NCI-H774 (cell line): ENCODE data around the gene MAPK1.
"Not testable (repeated sequence)": the region's sequence is repeated elsewhere in the genome, so short reads cannot be mapped to it uniquely, and the experiment has no call there.

Experiments used
- DNase-seq: peaks from one replicate; lab custom pipeline; 2025; lab: John Stamatoyannopoulos, UW

MAPK1 gene

DNA sequence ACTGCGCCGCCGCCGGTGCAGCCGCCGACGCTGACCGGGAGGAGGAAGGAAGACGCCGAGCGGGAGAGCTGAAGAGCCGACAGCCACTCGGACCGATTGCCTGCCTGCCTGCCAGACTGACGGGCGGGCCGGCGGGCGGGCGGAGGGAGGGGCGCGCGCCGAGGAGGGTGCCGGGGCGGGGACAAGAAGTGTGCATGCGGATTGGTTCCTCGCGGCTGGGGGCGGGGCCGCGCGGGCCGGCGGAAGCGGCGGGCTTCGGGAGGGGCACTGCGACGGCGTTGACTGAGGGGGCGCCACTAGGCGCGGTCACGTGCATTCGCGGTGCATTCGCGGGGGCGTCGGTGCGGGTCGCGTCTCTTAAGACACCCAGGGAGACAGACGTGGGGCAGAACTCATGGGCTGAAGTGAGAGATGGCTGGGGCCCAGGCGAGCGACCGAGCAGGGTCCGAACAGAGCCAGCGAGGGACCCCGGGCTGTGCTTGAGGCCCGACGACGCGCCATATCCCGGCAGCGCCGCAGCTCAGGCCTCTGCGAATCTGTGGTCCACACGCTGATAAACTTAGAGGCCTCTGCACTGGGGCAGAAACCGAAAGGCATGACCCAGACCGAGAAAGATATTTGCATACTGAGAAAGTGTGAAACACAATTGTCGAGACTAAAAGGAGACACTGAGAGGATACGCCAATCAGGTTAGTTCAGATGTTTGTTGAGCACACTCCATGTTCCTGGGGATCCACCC lies at the start of gene MAPK1:
Gene MAPK1 (minus strand): TSS at position 118 of the 739 bp plus-strand sequence. CDS start 205 bp downstream, outside the sequence.
- DNase-seq = peak; percentile 81

DNA sequence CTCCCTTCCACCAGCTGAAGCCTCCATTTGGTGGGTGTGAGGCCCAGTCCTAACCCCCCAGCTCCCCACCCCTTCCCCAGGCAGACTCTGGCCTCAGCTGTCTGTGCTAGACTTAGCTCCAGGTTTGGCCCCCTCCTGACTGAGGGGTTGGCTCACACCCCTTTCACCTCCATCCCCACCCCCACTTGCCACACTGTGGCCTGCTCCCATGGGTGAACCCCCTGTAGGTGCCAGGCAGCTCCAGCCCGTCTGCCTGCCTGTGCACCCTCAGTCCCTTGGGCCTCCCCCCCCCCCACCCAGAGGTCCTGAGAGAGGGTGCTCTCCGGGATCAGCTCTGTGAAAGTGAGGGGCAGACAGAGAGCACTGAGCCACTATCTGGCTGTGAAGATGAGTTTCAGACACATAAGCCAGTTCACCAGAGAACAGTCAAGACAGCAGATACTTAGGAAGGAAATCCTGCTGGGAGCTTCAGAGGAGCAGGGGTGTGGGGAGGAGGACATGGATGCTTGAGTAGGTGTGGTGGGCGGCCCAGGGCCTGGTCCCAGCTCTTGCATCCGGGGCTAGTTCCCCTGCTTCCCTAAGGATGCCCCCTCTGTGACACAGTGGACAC lies 49.0 kb upstream of the MAPK1 start:
- no peak for DNase-seq

DNA sequence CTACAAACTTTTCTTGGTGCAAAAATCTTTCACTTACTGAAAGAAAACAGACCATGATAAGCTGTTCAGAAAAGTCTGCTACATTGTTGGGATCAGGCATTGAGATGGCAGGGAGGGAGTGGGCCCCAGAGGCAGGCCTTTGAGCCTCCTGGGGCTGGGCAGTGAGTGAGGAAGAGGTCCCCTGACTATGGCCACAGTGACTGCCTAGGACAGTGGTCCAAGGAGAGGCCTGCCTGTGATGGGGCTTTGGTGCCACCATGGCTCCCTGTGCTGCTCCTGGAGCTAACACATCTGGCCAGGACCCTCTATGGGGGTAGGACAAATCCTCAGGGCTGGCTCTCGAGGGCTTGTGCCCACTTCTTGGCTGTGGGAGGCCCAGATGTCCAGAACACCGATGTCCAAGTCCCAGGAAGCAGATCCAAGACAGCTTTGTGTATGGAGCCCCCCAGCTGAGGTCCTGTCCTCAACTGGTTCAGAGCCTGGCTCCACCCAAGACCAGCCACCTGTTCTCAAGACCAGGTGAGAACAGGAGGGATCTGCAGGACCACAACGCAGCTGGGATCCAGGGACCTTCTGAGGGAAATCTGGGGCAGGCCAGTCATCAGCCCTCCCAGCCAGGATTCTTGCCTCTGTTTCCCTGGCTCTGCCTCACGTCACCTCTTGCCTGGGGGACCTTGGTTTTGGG lies 48.3 kb upstream of the MAPK1 start:
- no peak for DNase-seq

DNA sequence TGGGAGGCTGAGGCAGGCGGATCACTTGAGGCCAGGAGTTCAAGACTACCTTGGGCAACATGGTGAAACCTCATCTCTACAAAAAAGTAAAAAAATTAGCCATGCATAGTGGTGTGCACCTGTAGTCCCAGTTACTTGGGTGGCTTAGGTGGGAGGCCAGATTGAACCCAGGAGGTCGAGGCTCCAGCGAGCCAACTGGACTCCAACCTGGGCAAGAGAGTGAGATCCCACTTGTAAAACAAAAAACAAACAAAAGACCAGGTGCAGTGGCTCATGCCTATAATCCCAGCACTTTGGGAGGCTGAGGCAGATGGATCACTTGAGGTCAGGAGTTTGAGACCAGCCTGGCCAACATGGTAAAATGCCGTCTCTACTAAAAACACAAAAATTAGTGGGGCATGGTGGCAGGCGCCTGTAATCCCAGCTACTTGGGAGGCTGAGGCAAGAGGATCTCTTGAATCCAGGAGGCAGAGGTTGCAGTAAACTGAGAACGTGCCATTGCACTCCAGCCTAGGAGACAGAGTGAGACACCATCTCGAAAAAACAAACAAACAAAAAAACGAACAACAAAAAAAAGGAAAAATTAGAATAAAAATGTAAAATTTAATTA lies 46.7 kb upstream of the MAPK1 start:
- DNase-seq = not testable (repeated sequence)

DNA sequence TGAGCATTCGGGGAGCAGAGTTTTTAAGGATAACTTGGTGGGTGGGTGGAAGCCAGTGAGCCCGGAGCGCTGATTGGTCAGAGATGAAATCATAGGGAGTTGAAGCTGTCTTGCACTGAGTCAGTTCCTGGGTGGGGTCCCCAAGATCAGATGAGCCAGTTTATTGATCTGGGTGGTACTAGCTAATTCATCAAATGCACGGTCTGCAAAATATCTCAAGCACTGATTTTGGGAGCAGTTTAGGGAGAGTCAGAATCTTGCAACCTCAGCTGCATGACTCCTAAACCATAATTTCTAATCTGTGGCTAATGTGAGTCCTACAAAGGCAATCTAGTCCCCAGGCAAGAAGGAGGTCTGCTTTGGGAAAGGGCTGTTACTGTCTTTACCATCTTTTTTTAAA lies 42.9 kb upstream of the MAPK1 start:
- not testable (repeated sequence) for DNase-seq

DNA sequence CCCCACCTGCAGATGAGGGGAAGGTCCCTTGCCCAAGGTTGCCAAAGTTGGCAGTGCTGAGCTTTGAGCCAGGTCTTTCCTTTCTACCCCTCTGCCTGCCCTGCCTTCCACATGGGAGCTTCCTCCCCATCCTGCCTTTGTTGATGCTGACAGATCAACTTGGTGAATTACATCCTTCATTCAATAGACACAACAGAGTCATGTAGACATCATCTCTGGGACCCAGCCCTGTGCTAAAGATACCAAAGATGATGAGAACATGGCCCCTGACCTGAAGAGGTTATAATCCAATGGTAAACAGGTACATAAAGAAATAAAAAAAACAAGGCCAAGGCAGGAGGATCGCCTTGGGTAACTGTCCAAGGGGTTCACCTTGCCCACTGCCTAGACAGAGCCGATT lies 42.4 kb upstream of the MAPK1 start:
- DNase-seq = no peak

DNA sequence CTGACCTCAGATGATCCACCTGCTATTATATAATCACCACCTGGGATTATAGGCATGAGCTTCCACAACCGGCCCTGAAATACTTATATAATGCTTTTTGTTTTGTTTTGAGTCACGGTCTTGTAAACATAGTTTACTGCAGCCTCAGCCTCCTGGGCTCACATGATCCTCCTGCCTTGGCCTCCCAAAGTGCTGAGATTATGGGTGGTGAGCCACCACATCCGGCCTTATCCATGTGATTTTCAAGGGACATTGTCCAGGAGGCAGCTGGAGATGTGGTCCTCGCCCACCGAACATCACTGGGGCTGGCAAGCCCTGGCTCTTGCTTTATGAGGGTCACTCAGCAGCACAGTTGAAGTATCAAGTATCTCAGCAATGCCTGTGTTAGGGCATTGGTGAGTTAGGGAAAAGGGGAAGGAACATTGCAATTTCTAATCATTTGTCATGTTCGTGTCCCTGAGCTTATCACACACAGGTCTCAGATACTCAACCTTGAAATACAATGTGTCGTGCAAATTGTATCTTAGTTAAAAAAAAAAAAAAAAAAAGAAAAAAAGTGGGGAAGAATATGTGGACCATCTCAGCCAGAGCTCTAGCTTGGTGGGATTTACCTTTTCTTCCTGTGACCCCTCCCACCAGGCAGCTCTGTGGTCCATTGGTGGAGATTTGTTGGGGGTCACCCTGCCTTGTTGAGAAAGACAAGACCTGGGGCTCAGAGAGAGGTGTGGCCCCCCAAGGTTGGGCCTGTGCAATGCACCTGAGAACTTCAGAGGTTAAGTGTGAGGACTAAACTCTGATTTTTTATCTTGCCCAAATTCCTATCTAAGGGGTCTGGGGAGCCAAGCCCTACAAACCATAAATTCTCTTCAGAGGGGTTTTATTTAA lies 40.4 kb upstream of the MAPK1 start:
- no peak for DNase-seq

DNA sequence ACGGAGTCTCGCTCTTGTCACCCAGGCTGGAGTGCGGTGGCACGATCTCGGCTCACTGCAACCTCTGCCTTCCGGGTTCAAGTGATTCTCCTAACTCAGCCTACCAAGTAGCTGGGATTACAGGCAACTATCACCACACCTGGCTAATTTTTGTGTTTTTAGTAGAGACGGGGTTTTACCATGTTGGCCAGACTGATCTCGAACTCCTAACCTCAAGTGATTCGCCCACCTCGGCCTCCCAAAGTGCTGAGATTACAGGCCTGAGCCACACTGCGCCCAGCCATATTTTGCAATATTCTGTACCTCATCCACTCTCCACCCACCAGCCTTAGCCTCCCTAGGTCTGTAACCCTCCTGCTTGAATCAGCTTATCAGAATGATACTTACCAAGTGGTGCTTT lies 37.8 kb upstream of the MAPK1 start:
- DNase-seq = not testable (repeated sequence)

DNA sequence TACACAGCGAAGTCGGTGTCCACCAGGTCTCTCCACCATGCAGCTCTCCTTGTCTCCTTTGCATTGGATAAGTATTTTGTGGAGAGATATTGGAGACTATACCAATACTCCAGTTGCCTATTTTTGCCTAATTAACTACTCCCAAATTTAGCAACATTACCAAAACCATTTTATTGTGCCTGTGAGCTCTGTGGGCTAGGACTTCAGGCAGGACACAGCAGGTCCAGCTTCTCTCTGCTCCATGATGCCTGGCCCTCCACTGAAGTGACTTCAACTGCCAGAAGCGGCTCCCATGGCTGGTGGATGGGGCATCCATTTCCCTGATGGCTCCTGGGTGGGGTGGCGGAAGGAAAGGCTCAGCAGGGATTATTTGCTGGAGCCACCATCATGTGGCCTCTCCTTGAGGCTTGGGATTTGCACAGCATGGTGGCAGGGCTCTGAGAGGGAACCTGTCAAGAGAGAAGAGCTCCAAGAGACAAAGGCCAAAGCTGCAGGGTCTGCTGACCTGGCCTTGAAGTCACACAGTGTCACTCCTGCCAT lies 36.9 kb upstream of the MAPK1 start:
- DNase-seq = no peak

DNA sequence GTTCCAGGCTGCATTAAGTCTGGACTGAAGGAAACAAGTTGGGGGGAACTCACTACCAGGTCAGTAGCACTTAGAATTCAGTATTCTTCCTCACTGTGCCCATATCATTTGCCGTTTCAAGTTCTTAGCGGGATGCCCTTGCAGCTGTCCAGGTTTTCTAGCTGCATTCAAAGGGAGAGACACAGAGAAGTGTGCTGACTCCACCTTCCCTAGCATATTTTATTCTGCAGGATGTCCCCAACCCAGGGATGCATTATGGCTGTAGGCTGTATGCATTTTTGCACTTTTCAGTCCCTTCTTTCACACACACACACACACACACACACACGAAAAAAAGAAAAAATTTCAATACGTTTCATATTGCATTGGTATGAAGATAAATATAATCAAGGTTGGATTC lies 35.8 kb upstream of the MAPK1 start:
- no peak for DNase-seq

DNA sequence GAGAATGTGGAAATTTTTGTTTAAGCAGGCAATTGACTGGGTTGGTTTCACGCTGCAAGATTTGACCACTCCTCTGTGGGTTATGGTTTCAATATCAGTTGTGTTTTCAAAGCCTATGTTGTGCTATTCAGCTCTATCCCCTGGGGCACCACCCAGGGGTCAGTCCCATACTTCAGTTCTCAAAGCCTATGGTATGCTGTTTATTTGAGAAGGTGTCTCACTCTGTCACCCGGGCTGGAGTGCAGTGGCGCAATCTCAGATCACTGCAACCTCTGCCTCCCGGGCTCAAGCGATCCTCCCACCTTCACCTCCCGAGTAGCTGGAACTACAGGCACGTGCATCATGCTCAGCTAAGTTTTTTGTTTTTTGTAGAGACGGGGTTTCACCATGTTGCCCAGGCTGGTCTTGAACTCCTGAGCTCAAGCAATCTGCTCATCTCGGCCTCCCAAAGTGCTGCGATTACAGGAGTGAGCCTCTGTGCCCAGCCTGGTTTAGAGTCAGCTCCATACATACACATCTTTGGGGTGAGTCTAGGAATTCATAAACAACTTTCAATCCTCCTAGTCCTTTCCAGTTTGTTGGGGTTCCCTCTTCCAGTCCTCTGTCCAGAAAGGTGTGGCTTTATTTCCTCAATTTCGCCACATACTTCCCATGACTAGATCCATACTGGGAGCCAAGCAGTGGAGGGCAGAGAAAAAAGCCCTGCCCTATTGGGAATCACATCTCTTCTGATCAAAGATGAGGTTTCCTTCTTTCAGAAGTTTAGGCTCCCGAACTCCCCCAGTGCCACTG lies 35.0 kb upstream of the MAPK1 start:
- DNase-seq = no peak

DNA sequence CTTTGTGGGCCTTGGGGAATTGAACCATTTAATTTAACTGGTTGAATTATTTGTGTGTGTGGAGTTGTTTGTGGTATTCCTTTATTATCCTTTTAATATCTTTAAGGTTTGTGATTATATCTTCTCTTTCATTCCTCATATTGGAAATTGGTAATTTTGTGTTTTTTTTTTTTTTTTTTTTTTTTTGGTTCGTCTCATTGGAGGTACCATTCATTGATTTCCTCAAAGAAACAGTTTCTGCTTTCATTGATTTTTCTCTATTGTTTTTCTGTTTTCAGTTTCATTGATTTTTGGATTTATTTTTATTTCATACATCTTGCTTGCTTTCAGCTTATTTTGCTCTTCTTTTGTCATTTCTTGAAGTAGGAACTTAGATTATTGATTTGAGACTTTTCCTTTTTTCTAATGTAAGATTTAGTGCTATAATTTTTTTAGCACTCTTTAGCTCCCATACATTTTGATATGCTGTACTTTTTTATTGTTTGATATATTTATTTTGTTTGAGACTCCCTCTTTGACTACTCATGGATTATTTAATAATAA lies 31.0 kb upstream of the MAPK1 start:
- DNase-seq = no peak

DNA sequence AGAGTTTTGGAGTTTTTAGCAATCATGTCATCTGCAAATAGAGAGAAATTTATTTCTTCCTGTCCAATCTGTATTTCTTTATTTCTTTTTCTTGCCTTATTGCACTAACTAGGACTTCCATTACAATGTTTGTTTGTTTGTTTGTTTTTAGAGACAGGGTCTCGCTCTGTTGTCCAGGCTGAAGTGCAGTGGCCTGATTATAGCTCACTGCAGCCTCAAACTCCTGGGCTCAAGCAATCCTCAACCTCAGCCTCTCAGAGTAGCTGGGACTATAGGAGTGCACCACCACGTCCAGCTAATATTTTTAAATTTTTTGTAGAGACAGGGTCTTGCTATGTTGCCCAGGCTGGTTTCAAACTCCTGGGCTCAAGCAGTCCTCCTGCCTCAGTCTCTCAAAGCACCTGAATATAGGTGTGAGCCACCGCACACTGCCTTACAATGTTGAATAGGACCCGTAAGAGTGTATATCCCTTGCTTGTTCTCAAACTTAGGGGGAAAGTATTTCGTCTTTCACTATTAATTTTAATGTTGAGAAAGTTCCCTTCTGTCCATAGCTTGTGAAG lies 29.6 kb upstream of the MAPK1 start:
- DNase-seq = no peak

DNA sequence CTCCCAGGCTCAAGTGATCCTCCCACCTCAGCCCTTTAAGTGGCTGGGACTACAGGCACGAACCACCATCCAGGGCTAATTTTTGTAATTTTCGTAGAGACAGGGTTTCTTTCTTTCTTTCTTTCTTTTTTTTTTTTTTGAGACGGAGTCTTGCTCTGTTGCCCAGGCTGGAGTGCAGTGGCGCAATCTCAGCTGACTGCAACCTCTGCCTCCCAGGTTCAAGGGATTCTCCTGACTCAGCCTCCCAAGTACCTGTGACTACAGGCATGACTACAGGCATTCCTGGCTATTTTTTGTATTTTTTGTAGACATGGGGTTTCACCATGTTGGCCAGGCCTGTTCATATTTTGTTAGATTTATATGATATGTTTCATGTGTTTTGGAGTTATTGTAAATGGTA lies 28.8 kb upstream of the MAPK1 start:
- not testable (repeated sequence) for DNase-seq

DNA sequence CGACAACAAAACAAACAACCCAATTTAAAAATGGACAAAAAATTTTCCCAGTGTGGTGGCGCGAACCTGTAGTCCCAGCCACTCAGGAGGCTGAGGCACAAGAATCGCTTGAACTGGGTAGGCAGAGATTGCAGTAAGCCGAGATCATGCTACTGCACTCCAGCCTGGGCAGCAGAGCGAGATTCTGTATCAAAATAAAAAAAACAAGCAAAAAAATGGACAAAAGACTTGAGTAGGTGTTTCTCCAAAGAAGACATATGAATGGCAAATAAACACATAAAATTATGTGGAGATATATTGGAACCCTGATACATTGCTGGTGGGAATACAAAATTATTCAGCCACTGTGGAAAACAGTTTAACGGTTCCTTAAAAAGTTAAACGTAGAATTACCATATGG lies 27.4 kb upstream of the MAPK1 start:
- no peak for DNase-seq

DNA sequence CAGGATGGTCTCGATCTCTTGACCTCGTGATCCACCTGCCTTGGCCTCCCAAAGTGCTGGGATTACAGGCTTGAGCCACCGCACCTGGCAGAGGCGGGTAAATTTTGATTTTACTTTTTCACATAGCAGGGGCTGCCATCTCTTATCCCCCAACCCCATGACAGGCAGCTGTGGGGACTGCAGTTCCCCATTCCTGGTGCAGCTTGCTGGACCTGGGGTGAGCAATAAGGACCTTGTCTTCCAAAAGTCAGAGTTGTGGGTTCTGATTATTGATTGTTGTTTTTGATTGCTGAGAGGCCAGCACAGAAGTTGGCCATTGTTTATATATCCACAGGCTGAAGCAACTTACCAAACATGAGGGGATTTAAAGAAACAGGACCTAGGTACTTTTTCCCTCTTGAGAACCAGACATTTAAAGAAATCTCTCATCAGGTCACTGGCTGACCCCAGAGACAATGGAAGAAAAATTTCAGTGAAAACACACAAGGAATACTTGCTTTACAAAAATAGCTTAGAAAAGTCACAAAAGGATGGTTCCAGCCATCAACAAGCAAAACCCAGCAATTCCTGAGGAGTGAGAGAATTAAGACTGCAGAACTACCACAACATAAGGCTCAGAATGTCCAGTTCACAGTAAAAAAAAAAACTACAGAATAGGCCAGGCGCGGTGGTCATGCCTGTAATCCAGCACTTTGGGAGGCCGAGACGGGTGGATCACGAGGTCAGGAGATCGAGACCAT lies 22.0 kb upstream of the MAPK1 start:
- DNase-seq = no peak

DNA sequence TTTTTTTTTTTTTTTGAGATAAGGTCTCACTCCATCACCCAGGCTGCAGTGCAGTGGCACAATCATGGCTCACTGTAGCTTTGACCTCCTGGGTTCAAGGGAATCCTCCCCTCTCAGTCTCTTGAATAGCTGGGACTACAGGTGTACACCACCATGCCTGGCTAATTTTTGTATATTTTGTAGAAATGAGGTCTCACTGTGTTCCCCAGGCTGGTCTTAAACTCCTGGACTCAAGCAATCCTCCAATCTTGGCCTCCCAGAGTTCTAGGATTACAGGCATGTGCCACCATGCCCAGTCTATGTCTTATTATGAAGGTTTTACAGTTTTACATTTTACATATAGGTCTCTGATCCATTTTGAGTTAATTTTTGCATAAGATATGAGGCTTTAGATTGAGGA lies 20.4 kb upstream of the MAPK1 start:
- DNase-seq = no peak

DNA sequence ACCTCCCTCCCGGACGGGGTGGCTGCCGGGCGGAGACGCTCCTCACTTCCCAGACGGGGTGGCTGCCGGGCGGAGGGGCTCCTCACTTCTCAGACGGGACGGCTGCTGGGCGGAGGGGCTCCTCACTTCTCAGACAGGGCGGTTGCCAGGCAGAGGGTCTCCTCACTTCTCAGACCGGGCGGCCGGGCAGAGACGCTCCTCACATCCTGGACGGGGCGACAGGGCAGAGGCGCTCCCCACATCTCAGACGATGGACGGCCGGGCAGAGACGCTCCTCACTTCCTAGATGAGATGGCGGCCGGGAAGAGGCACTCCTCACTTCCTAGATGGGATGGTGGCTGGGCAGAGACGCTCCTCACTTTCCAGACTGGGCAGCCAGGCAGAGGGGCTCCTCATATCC lies 16.5 kb upstream of the MAPK1 start:
- not testable (repeated sequence) for DNase-seq

DNA sequence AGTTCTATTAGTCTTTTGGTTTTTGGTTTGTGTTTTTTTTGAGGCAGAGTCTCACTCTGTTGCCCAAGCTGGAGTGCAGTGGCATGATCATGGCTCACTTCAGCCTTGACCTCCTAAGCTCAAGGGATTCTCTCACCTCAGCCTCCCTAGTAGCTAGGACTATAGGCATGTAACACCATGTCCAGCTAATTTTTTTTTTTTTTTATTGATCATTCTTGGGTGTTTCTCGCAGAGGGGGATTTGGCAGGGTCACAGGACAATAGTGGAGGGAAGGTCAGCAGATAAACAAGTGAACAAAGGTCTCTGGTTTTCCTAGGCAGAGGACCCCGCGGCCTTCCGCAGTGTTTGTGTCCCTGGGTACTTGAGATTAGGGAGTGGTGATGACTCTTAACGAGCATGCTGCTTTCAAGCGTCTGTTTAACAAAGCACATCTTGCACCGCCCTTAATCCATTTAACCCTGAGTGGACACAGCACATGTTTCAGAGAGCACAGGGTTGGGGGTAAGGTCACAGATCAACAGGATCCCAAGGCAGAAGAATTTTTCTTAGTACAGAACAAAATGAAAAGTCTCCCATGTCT lies 15.4 kb upstream of the MAPK1 start:
- not testable (repeated sequence) for DNase-seq
